ENCODE measurements around the gene NF2.

NF2 gene

DNA sequence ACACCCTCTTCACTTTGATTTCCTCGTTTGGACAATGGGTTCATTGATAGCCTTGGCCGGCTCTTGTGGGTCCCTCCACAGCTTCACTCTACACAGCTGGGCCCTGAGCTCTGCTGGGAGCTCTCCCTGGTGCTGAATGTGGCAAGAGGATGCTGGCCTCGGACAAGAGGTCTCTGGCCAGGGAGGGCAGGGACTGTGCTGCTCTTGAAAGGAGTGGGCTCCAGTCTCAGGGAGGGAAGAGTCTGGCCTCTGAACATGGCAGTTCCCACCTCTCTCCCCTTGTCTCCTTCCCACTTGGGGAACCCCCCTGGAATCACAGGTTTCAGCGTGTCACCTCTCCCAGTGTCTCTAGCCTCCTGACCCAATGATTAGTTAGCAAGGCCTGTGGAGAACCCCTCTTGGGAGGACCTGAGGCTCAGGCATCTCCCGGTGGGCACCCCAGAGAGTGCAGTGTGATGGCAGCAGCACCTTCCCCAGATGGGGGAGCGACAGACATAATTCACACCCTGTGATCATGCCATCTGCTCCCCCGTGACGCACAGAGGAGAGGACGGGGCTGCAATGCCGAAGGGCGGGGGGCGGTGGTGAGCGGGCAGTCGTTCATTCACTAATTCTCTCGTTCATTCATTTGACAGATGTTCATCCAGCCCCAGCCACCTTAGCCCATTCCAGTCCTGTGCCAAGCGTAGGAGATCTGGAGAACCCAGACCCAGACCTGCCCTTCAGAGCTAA is 113.5 kb downstream of the NF2 start:
- Histone ChIP-seq H3K4me3 (ENCODE audit: low read length) (no peak overlapping the region), H3K9ac (ENCODE audit: low read length) (no peak overlapping the region), H3K36me3 (replicated peaks; ENCODE audit: low read depth, low read length) (no peaks in the 10 kb centered on the region), H3K4me1 (ENCODE audit: low read length) (0 out of 2 replicates have a peak, but pooled peaks cover 2% of the 10 kb centered on the region), H2AFZ (ENCODE audit: low read depth, low read length) (no peak overlapping the region), H4K20me1 (ENCODE audit: insufficient read depth, low read length) (peaks cover 20% of the 10 kb centered on the region; the same call in 1 of the 2 replicates), H3K4me2 (ENCODE audit: low read length) (no peak overlapping the region), H3K79me2 (ENCODE audit: low read length) (no peaks in the 10 kb centered on the region), H3K27me3 (ENCODE audit: low read depth, low read length) (0 out of 2 replicates have a peak, but pooled peaks cover 10% of the 10 kb centered on the region), H3K27ac (ENCODE audit: low read length) (no peak overlapping the region), H3K9me3 (ENCODE audit: insufficient read depth, low read length) (no peaks in the 10 kb centered on the region)
- TF ChIP-seq EZH2phosphoT487 (IDR thresholded peaks at IDR 0.05; ENCODE audit: low read depth) = no peak
- TF ChIP-seq CTCF (IDR thresholded peaks at IDR 0.05; ENCODE audit: low read depth, low read length) = no peak

DNA sequence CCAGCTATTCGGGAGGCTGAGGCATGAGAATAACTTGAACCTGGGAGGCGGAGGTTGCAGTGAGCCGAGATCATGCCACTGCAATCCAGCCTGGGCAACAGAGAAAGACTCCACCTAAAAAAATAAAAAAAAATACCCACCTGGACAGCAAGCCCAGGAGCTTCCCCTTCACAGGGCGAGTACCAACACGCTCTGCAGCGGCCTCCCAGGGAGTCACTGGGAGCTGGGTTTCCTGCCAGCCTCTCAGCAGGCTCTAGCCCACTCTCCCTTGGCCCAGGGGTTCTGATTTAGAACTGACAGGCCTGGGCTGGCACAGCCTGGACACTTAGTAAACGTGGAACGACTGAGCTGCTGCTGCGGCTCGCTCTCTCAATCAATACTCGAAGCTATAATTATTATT is 114.4 kb downstream of the NF2 start:
- Histone ChIP-seq H3K4me2 (ENCODE audit: low read length) (no peak overlapping the region), H3K27ac (ENCODE audit: low read length) (no peak overlapping the region), H3K4me3 (ENCODE audit: low read length) (no peak overlapping the region), H3K4me1 (ENCODE audit: low read length) (no peaks in the 10 kb centered on the region), H3K27me3 (ENCODE audit: low read depth, low read length) (0 out of 2 replicates have a peak, but pooled peaks cover 6% of the 10 kb centered on the region), H3K79me2 (ENCODE audit: low read length) (no peaks in the 10 kb centered on the region), H2AFZ (ENCODE audit: low read depth, low read length) (no peak overlapping the region), H3K9ac (ENCODE audit: low read length) (no peak overlapping the region), H4K20me1 (ENCODE audit: insufficient read depth, low read length) (peaks cover 17% of the 10 kb centered on the region; the same call in 1 of the 2 replicates), H3K9me3 (ENCODE audit: insufficient read depth, low read length) (no peaks in the 10 kb centered on the region), H3K36me3 (replicated peaks; ENCODE audit: low read depth, low read length) (no peaks in the 10 kb centered on the region)
- TF ChIP-seq CTCF (IDR thresholded peaks at IDR 0.05; ENCODE audit: low read depth, low read length) = no peak
- no peak for TF ChIP-seq EZH2phosphoT487 (IDR thresholded peaks at IDR 0.05; ENCODE audit: low read depth)

- H3K79me2 ChIP-seq (ENCODE audit: low read length) = no peaks in the 10 kb centered on the region
- H3K27ac ChIP-seq (ENCODE audit: low read length) = no peak overlapping the region
- no peak overlapping the region for H3K9ac ChIP-seq (ENCODE audit: low read length)
- no peaks in the 10 kb centered on the region for H3K9me3 ChIP-seq (ENCODE audit: insufficient read depth, low read length)
- H3K4me2 ChIP-seq (ENCODE audit: low read length) = no peak overlapping the region
- no peaks in the 10 kb centered on the region for H3K4me1 ChIP-seq (ENCODE audit: low read length)
- TF ChIP-seq CTCF (IDR thresholded peaks at IDR 0.05; ENCODE audit: low read depth, low read length) = no peak
- no peak for TF ChIP-seq EZH2phosphoT487 (IDR thresholded peaks at IDR 0.05; ENCODE audit: low read depth)
- no peaks in the 10 kb centered on the region for H3K36me3 ChIP-seq (replicated peaks; ENCODE audit: low read depth, low read length)
- no peaks in the 10 kb centered on the region for H3K27me3 ChIP-seq (ENCODE audit: low read depth, low read length)
- H3K4me3 ChIP-seq (ENCODE audit: low read length) = no peak overlapping the region
- peaks cover 14% of the 10 kb centered on the region; the same call in 1 of the 2 replicates for H4K20me1 ChIP-seq (ENCODE audit: insufficient read depth, low read length)
- H2AFZ ChIP-seq (ENCODE audit: low read depth, low read length) = no peak overlapping the region
Measured at GRCh38 chr22:29718949-29719898, 115.8 kb downstream of the NF2 start.

Data from OCI-LY3 (cell line).